Measurements from ENCODE around the gene BAIAP3.

DNA sequence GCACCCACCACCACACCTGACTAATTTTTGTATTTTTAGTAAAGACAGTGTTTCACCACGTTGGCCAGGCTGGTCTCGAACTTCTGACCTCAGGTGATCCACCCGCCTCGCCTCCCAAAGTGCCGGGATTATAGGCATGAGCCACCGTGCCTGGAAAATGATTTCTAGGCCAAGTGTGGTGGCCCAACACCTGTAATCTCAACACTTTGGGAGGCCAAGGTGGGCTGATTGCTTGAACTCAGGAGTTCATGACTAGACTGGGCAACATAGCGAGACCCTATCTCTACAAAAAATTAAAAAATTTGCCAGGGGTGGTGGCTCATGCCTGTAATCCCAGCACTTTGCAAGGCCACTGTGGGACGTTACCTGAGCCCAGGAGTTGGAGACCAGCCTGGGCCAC lies 11.0 kb upstream of the BAIAP3 start:
- TF ChIP-seq, protein P1, sequence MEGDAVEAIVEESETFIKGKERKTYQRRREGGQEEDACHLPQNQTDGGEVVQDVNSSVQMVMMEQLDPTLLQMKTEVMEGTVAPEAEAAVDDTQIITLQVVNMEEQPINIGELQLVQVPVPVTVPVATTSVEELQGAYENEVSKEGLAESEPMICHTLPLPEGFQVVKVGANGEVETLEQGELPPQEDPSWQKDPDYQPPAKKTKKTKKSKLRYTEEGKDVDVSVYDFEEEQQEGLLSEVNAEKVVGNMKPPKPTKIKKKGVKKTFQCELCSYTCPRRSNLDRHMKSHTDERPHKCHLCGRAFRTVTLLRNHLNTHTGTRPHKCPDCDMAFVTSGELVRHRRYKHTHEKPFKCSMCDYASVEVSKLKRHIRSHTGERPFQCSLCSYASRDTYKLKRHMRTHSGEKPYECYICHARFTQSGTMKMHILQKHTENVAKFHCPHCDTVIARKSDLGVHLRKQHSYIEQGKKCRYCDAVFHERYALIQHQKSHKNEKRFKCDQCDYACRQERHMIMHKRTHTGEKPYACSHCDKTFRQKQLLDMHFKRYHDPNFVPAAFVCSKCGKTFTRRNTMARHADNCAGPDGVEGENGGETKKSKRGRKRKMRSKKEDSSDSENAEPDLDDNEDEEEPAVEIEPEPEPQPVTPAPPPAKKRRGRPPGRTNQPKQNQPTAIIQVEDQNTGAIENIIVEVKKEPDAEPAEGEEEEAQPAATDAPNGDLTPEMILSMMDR (IDR thresholded peaks at IDR 0.05; ENCODE audit: poor library complexity, severe bottlenecking) = no peak
- no peak for TF ChIP-seq EP300 (conservative IDR thresholded peaks at IDR 0.05; ENCODE audit: poor library complexity, severe bottlenecking)
- TF ChIP-seq, protein P2, sequence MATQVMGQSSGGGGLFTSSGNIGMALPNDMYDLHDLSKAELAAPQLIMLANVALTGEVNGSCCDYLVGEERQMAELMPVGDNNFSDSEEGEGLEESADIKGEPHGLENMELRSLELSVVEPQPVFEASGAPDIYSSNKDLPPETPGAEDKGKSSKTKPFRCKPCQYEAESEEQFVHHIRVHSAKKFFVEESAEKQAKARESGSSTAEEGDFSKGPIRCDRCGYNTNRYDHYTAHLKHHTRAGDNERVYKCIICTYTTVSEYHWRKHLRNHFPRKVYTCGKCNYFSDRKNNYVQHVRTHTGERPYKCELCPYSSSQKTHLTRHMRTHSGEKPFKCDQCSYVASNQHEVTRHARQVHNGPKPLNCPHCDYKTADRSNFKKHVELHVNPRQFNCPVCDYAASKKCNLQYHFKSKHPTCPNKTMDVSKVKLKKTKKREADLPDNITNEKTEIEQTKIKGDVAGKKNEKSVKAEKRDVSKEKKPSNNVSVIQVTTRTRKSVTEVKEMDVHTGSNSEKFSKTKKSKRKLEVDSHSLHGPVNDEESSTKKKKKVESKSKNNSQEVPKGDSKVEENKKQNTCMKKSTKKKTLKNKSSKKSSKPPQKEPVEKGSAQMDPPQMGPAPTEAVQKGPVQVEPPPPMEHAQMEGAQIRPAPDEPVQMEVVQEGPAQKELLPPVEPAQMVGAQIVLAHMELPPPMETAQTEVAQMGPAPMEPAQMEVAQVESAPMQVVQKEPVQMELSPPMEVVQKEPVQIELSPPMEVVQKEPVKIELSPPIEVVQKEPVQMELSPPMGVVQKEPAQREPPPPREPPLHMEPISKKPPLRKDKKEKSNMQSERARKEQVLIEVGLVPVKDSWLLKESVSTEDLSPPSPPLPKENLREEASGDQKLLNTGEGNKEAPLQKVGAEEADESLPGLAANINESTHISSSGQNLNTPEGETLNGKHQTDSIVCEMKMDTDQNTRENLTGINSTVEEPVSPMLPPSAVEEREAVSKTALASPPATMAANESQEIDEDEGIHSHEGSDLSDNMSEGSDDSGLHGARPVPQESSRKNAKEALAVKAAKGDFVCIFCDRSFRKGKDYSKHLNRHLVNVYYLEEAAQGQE (IDR thresholded peaks at IDR 0.05; ENCODE audit: borderline replicate concordance) = no peak
- no peak for TF ChIP-seq POLR2AphosphoS5 (IDR thresholded peaks at IDR 0.05)
- TF ChIP-seq TAF1 (IDR thresholded peaks at IDR 0.05; ENCODE audit: low read depth) = no peak
- TF ChIP-seq EZH2 (IDR thresholded peaks at IDR 0.05; ENCODE audit: borderline replicate concordance, insufficient read depth, low read length, poor library complexity, severe bottlenecking) = no peak
- TF ChIP-seq RAD21 (conservative IDR thresholded peaks at IDR 0.05) = no peak

Data from neural cell (in vitro differentiated cells).